GM21825 (cell line): ENCODE data around the gene RPP14.

ENCODE experiments used
- ATAC-seq: cut with Tn5 transposase; IDR thresholded peaks from one replicate; pipeline ENCODE4 v1.9.1; 2021; ENCODE audit warnings: mild to moderate bottlenecking, moderate library complexity; ENCODE audit not compliant: unreplicated experiment

Gene RPP14

DNA sequence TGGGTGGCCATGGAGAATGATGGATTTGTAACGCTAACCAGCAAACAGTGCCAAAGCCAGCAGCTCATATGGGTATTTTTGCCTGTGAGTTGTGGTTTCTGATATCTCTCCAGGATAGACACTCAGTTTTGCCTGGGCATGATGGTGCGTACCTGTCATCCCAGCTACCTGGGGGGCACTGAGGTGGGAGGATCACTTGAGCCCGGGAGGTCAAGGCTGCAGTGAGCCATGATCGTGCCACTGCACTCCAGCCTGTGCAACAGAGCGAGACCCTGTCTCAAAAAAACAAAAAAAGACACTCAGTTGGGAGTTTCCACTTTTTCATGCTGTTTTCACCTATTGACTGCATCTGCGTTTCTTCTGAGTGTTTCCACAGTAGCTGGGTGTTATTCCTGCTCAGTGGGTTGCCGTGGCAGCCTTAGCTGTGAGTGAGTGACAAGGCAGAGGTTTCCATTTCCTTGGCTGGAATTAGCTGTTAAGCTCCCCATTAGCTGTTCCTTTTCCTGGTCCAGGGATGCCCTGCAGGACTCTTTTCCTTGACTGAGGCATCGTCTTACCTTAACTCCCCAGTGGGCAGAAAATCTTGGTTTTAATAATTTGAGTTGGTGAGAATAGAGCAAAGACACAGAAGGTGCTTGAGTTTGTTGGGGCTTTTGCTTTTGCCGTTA is 14.2 kb upstream of the RPP14 start:
- ATAC-seq: no peak

DNA sequence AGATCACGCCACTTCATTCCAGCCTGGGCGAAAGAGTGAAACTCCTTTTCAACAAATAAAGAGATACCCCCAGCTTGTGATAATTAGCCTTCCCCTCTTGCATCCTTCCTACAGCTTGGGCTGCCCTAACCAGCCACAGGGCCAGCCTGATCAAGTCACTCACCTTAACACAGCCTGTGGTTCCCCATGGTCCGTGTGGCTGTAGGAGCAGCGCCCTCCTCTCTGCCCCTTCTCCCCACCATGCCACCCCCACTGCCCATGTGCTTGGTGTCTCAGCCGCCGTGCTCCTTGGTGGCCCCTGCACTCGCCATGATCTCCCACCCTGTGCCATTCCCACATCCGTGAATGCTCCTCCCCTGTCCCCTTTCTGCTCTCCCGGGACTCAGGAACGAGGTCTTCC is 13.2 kb upstream of the RPP14 start:
- ATAC-seq: no peak

DNA sequence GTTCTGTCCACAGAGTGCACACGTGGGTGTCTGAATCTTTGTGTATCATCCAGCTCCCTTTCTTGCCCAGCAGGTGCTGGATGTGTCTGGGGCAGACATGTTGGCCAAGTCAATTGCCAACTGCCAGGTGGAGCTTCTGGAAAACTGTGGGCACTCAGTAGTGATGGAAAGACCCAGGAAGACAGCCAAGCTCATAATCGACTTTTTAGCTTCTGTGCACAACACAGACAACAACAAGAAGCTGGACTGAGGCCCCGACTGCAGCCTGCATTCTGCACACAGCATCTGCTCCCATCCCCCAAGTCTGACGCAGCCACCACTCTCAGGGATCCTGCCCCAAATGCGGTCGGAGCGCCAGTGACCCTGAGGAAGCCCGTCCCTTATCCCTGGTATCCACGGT is 12.5 kb upstream of the RPP14 start:
- ATAC-seq: no peak

DNA sequence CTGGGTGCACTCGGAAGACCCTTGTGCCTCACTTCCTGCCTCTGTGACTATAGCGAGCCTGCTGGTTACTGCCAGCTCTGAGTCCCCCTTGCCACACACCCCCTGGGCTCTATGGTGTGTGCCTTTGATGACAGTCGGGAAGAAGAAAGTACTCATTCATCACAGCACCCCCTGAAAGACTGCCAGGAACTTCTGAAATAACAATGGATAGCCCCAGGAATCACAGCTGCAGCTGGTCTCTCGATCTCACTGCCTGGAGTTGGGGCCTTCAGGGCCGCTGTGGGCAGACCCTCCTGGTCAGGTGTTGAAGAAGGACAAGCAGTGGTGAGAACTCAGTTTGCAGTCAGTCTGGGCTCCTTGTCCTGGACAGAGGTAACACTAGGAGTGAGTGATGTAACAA is 9.8 kb upstream of the RPP14 start:
- no peak for ATAC-seq

DNA sequence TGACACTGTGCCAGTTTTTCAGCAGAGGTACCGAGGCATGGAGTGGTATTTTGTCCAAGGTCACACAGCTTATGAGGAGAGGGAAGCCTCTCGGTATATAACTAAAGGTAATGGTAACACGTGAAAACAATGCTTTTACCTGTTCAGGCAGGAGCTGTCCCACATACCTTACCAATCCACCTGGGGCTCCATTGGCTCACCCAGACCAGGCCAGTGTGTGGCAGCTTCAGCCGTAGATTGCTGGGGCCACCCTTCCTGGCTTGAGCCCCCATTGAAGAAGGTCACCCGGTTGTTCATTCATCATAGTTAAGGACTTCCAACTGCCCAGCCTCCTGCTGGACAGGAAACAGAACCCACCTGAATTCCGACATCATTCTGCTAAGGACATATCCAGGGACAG is 9.2 kb upstream of the RPP14 start:
- no peak for ATAC-seq

DNA sequence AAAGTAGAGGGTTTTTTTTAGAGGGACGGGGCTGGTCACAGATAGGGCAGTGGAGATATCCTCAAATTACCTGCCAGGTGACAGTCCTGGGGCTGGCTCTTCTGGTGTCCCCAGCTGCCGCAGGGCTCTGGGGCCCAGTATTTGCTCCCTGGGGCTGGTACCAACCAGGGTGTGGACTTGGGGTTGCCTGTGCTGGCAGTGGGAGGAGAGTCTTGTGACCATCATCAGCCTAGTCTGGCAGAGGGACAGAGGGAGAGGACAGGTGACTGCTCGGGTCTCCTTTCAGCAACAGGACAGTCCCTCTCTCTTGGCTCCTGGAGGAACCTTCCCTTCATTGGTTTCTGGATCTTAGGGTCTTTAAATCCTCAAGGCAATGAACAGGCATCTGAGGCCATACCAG is 7.9 kb upstream of the RPP14 start:
- no peak for ATAC-seq

DNA sequence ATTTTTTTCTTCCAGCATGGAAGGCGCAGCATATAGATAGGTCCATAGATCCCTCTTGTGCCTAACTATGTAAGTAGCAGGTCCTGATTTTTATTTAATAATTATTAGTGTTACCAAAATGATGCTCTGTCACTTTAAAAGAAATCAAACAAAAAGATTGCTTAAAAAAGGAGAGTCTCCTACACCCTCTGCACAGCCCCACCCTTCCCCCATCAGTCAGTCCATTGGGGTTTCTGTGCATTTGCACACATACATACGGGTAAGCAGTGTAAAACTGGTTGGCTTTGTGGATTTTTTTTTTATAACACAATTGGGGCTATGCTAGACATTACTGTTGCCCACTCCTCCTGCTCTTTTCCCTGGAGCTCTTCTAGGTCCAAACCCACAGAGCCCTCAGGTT is 7.0 kb upstream of the RPP14 start:
- ATAC-seq: no peak

DNA sequence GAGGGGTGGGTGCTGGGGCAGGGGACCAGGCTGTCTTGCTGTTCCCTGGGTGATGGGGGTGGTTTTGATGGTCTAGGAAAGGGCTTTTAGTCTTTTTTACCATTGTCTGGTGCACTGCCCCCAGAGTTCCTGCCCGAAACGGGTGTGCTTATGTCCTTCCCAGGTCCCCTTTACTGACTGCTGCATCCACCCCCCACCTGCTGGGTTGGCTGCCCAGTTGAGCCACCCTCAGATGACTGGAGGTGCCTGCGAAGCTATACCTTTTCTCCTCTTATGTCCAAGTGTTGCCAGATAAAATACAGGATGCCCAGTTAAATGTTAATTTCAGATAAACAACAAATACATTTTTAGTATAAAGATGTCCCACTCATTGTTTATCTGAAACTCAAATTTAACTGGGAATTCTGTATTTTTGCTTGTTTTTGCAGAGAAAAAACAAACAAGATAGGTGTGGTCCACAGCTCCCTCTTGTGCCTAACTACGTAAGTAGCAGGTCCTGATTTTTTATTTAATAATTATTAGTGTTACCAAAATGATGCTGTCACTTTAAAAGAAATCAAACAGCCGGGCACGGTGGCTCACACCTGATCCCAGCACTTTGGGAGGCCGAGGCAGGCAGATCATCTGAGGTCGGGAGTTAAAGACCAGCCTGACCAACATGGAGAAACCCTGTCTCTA is 6.1 kb upstream of the RPP14 start:
- ATAC-seq: no peak

DNA sequence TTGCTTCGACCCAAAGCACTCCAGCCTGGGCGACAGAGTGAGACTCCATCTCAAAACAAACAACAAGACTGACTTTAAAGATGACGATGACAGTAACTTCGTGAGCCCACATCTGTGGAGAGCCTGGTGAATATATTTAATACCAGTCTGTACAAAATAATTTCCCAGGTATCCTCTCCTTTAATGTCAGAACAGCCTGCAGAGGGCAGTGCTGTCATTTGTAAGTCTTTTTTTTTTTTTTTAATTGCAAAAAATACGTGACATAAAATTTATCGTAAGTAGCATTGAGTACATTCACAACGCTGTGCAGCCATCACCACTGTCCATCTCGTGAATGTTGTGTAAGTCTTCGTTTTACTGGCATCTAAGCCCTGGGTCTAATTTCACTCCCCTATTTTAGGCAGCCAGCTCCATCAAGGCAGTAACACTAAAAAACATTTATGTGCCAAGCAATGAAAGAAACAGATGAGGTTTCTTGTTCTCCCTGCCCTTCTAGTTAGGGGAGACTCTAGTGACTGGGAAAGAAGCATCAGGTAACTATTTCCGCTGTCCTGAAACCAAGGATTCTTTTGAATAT is 1.7 kb downstream of the RPP14 start:
- ATAC-seq: no peak

DNA sequence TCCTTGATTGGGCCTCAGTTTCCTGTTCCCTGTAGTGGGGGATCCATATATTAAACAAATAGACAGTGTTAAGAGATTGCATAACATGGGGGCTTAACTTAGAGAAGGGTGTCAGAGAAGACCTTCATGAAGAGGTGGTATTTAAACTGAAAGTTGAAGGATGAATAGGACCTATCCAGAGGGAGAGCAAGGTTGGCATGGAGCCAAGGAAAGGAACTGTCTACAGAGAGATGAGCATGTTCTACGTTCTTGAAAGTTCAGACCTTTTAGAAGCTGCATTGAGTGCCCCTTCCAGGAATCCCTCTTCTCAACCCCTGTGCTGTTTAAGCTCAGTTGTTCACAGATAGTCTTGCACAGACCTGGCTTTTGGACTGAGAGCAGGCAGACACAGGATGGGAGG is 2.7 kb downstream of the RPP14 start:
- ATAC-seq: no peak

DNA sequence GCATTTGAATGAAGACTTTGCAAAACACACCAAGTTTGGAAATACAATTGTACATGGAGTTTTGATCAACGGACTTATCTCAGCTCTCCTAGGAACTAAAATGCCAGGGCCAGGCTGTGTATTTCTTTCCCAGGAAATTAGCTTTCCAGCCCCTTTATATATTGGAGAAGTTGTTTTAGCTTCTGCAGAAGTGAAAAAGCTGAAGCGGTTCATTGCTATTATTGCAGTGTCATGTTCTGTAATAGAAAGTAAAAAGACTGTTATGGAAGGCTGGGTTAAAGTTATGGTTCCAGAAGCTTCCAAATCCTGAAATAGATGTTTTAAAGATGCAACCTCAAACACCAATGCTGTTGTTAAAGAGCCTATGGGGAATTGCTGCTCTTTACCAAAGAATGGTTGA is 11.8 kb downstream of the RPP14 start:
- no peak for ATAC-seq

DNA sequence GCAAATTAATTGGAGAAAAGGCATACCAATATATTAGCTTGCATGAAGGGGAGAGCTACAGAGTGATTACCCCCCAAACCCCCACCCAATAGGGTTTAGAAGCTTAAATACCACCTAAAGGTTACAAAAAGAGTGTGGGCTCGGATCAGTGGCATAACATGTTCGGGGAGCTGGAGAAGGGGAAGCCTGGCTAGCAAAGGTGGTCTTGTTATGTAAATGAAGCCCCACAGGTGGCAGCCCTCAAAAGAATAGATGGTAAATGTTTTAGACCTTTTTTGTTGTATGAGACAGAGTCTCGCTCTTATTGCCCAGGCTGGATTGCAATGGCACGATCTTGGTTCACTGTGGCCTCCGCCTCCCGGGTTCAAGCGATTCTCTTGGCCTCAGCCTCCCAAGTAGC is 15.7 kb downstream of the RPP14 start:
- ATAC-seq: no peak

DNA sequence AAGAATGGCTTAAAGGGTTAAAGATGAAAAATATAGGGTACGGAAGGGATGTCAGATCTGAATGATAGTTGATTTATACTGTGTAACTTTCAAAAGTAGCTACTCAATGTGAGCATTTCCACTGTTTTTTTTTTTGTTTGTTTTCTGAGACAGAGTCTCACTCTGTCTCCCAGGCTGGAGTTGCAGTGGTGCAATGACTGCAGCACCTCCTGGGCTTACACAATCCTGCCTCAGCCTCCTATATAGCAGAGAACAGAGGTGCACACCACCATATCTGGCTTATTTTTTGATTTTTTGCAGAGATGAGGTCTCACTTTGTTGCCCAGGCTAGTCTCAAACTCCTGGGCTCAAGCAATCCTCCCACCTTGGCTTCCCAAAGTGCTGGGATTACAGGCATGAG is 16.7 kb downstream of the RPP14 start:
- ATAC-seq: no peak

DNA sequence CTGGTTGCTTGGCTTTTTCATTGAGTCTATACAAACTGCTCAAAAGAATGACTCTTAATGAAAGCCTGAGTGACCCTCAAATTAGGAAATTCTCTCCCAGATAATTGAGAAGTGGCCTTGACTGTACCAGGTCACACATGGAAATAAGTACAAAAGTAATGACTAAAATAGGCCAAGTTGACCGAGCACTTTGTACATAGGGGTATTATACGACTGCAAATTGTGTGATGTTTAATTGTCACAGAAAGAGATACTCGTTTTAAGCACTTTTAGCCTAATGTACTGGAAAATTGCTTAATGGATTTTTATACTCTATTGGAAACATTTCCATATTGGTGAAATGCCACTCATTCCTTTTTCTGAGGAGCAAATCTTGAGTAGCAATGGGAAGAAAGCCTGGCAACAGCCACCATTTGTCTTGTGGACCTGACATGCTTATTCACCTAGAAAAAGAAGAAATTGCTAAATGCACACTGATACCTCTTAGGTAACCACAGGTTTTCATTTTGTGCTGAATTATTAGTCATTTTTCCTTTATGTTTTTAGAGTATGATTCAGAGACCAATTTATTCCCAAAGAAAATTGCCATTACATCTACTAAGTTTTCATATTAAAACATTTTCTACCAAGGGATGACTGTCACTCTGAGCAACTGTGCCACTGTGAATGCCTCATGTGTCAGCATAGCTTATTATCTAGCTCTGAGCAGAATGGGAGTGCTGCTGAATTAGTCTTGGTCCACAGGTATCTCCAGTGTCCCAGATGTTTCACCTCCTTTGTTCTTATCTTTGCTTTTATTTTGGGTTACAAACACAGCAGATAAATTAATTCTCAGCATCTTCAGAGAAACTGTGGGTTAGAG is 17.7 kb downstream of the RPP14 start:
- no peak for ATAC-seq

DNA sequence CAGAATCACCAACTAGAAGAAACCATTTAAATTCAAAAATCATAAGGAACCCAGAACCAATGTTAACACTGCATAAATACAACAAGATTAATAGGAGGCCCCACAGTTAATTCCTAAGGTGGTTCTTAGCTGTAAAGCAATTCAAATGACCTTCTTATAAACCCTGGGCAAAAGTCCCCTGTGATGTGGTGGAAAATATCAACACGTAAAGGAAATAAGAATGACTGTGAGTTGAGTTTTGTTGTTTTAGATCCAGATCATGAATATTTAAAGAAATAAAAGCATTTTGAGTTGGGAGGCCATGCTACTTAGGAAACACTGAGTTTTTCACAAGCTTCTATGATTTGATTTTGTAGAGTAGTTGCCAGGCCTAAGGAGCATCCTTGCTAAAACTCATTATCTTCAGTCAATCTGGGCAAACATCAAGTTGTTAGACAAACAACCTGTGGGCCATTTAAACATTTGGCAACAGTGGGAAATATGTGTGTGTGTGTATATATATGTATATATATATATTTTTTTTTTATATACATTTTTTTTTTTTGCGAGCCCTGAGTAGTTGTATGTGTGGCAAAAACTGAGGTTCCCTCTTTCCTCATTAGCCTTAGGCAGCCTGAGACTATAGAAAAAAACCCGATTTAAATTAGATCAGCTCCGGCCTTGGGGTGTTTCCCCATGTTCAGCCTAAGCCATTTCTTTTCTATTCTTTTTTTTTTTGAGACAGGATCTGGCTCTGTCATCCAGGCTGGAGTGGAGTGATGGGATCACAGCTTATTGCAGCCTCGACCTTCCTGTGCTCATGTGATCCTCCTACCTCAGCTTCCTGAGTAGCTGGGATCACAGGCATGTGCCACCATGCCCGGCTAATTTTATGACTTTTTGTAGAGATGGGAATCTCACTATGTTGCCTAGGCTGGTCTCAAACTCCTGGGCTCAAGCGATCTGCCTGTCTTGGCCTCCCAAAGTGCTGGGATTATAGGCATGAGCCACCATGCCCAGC is 18.6 kb downstream of the RPP14 start:
- no peak for ATAC-seq

DNA sequence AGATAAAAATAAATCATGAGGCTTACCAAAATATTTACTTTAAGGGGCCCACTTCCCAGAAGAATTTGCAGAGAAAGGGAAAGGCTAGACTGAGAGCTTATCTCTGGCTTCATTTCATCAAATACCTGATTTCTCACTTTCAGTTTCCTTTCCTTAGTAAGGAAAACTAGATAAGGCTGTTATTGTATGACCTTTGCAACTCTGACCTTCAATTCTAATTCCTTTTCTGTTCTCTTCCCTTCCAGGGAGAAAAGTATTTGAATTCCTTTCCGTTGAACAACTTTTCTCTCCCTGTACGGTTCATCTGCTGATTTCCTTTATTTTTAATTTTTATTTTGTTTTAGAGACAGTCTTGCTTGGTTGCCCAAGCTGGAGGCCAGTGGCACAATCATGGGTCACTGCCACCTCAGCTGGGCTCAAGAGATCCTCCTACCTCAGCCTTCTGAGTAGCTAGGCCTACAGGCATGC is 19.5 kb downstream of the RPP14 start:
- ATAC-seq: no peak

DNA sequence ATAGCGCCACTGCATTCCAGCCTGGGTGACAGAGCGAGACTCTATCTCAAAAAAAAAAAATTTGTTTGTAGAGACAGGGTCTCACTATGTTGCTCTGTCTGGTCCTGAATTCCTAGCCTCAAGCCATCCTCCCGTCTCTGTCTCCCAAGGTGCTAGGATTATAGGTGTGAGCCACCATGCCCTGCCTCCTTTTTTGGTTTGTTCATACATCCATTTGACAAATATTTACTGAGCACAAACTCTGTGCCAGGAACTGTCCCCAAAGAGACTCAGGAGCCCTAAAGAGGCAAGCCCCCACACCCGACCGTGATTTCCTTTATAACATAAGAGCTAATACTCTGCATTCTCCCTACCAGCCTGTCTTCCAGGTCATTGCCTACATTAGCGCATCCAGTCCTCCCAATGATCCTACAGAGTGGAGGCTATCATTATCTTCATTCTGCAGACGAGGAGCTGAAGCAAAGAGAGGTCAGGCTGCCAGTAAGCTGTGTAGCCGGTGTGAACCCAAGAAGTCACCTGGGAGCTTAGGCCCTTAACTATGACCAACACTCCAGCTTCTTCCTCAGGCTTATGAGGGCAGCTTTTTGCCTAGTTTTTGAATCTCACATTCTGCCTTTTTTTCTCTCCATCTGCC is 20.3 kb downstream of the RPP14 start:
- no peak for ATAC-seq

DNA sequence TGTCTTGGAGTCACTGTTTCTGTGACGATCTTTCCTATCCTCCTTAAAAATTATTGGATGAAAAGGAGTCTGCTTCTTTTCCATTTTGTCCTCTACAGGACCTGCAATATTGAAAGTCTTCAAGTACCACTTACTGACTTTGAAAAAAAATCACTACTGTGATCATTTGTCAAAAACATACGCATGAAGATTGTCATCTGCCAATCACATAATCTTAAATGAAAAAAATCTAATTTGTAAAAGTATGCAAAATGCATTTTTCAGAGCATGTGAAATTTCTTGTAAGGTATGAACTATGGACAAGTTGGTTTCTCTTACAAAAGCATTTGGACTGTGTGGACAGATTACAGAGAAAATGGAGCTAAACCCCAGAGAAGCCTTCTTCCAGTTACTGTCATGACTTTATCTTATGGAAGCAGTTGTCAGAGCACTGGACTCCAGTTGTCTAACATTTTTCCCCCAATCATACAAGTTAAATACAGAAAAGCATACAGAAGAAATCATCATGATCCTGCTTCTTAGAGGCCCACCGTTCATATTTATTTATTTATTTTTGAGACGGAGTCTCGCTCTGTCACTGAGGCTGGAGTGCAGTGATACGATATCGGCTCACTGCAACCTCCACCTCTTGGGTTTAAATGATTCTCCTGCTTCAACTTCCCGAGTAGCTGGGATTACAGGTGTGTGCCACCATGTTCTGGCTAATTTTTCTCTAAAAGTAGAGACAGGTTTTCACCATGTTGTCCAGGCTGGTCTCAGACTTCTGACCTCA is 23.3 kb downstream of the RPP14 start:
- ATAC-seq: no peak

DNA sequence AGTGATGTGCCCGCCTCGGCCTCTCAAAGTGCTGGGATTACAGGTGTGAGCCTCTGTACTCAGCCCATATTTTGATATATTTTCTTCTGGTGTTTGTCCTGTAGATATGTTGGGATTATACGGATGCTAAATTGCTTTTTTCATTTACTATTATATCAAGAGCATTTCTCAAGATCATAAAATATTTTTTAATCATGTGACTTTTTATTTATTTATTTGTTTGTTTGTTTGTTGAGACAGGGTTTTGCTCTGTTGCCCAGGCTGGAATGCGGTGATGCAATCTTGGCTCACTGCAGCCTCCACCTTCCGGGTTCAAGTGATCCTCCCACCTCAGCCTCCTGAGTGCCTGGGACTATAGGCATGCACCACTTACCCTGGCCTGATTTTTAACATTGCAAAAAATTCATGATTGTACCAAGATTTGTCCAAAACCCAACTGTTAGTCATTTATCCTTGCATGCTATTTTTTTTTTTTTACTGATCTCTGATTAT is 23.9 kb downstream of the RPP14 start:
- no peak for ATAC-seq
